GM12873 (cell line): ENCODE data around the gene ALOX15.

Experiments used
- TF ChIP-seq, protein P1 (sequence below): IDR thresholded peaks from 2 replicates; pipeline ENCODE4 v1.5.1; 2012; ENCODE audit warnings: low read depth, mild to moderate bottlenecking, moderate library complexity, low read length, control low read depth; ENCODE audit not compliant: insufficient read depth; ENCODE audit errors: missing control alignments

ALOX15 gene

GRCh38 chr17:4607261-4607741, 34.2 kb downstream of the ALOX15 start:
- TF ChIP-seq, protein P1, sequence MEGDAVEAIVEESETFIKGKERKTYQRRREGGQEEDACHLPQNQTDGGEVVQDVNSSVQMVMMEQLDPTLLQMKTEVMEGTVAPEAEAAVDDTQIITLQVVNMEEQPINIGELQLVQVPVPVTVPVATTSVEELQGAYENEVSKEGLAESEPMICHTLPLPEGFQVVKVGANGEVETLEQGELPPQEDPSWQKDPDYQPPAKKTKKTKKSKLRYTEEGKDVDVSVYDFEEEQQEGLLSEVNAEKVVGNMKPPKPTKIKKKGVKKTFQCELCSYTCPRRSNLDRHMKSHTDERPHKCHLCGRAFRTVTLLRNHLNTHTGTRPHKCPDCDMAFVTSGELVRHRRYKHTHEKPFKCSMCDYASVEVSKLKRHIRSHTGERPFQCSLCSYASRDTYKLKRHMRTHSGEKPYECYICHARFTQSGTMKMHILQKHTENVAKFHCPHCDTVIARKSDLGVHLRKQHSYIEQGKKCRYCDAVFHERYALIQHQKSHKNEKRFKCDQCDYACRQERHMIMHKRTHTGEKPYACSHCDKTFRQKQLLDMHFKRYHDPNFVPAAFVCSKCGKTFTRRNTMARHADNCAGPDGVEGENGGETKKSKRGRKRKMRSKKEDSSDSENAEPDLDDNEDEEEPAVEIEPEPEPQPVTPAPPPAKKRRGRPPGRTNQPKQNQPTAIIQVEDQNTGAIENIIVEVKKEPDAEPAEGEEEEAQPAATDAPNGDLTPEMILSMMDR = no peak

- TF ChIP-seq, protein P1 = no peak
Observed at GRCh38 chr17:4605826-4606225, 35.7 kb downstream of the ALOX15 start.

- TF ChIP-seq, protein P1 = no peak
Observed at GRCh38 chr17:4604111-4604644, 37.3 kb downstream of the ALOX15 start.

GRCh38 chr17:4602041-4602440, 39.4 kb downstream of the ALOX15 start:
- TF ChIP-seq, protein P1 = no peak

DNA sequence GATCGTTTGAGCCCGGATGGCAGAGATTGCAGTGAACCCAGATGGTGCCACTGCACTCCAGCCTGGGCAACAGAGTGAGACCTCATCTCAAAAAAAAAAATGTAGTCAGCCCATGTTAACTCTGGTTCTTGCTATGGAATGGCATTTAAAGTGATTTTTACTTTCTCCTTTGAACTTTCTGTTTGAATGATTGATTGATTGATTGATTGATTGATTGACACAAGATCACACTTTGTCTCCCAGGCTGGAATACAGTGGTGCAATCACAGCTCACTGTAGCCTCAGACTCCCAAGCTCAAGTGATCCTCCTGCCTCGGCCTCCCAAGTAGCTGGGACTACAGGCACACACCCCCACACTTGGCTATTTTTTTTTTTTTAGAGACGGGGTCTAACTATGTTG, 40.2 kb downstream of the ALOX15 start:
- TF ChIP-seq, protein P1 = no peak

GRCh38 chr17:4600563-4600962, 40.9 kb downstream of the ALOX15 start:
- TF ChIP-seq, protein P1 = no peak

DNA sequence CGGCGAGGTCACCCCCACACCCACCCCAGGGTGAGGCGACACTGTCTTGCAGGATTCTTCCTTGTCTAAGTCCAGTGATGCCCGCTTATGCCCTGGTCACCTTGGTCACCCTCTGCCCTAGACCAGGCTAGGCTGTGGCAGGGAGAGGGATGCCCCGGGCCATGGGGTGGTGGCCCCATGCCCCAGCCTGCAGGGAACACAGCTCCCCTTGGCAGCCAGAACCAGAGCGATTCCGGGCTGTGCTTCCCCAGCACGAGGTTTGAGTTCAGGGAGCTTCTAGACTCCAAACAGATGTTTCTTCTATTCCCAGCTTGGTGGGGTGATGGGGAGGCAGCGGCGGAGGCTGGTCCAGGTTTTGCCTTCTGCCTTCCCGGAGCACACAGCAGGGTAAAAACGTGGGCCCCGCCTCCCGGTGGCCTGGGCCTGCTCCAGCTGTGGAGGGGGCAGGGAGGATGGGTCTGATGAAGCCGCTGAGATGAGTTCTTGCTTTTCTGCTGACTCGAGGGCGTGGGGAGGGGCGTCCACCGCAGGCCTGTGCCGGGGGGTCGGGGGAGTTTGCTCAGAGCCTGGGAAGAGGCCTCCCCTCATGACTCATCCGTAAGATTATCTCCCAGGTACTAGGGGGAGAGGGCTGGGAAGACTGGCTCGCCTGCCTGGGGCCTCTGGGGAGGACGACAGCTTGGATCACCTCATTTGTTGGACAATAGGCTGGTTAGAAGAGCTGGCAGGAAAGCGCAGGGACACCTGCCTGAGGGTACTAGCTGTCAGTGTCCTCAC, 41.8 kb downstream of the ALOX15 start:
- TF ChIP-seq, protein P1 = no peak
